HCT116 (cell line): ENCODE results near the gene SPIN2B. TPM values are rescaled to one million over a fixed set of nuclear protein-coding genes. Genes with fewer than 3 reads are reported as not detected.
"Not testable (repeated sequence)": the region's sequence is repeated elsewhere in the genome, so short reads cannot be mapped to it uniquely, and the experiment has no call there.

Source experiments
- ATAC-seq: fragments of 200-7000 bp; cut with Tn5 transposase; 2 replicates; pipeline ENCODE4 v1.9.1; 2020; ENCODE audit warnings: mild to moderate bottlenecking, moderate library complexity
- BruUV-seq: library from RNA; stranded (reverse); fragments of 400-500 nt; replicated peaks from 2 replicates; lab custom pipeline; 2021; lab: Mats Ljungman, UMichigan
- CTCF ChIA-PET: fragments of 300-600 bp; sonication (Branson Sonifier 250); formaldehyde crosslinking; loops from one replicate; lab custom pipeline; 2021; ENCODE audit warnings: antibody characterized with exemption; lab: Charles Lee
- POLR2A ChIA-PET: fragments of 300-600, 350-600 bp; sonication (Branson Sonifier 250); formaldehyde crosslinking; loops from one replicate; lab custom pipeline; 2021; ENCODE audit warnings: antibody characterized with exemption; lab: Charles Lee
- RAD21 ChIA-PET, 2 experiments: fragments of 300-600 bp; sonication (Branson Sonifier 250); formaldehyde crosslinking; loops; one replicate each; lab custom pipeline; 2023; ENCODE audit warnings: low total read pairs in 2 of 2; ENCODE audit not compliant: uncharacterized antibody in 2 of 2, unreplicated experiment in 2 of 2, low non-redundant PET in 1 of 2; lab: Charles Lee
- DNase-seq: peaks from one replicate; pipeline ENCODE4 v3.0.0-alpha.2; 2010; ENCODE audit warnings: low read depth, low spot score
- H2AFZ ChIP-seq: fragments of 200-600 bp; shearing (Covaris generic), sonication (generic); 2 replicates; pipeline ENCODE4 v1.6.1; 2017; ENCODE audit warnings: low read depth, mixed run types, mixed read lengths, antibody characterized with exemption, low read length; ENCODE audit not compliant: poor library complexity, severe bottlenecking
- H3K27ac ChIP-seq: 2 replicates; pipeline ENCODE4 v1.5.1; 2012; ENCODE audit warnings: low read depth, low read length
- H3K27me3 ChIP-seq: fragments of 200-600 bp; sonication (generic); 2 replicates; pipeline ENCODE4 v1.6.1; 2016; ENCODE audit warnings: mixed run types, low read length, mixed read lengths; ENCODE audit not compliant: insufficient read depth
- H3K36me3 ChIP-seq, 2 experiments: fragments of 200-500 bp in 1 of 2; fragments of 200-600 bp in 1 of 2; sonication (Bioruptor generic) in 1 of 2; sonication (generic) in 1 of 2; 2 replicates each; pipeline versions ENCODE4 v1.5.1 to v1.6.1; 2014 to 2016; ENCODE audit warnings: low read length in 2 of 2, inconsistent platforms in 1 of 2, mixed read lengths in 1 of 2, mixed run types in 1 of 2; ENCODE audit not compliant: insufficient read depth in 2 of 2, control insufficient read depth in 1 of 2
- H3K4me1 ChIP-seq, 2 experiments: fragments of 200-600 bp in 1 of 2; sonication (generic) in 1 of 2; 2 replicates each; pipeline versions ENCODE4 v1.5.1 to v1.6.1; 2012 to 2017; ENCODE audit warnings: low read length in 2 of 2, inconsistent platforms in 1 of 2, mild to moderate bottlenecking in 1 of 2, mixed read lengths in 1 of 2, mixed run types in 1 of 2, moderate library complexity in 1 of 2; ENCODE audit not compliant: insufficient read depth in 2 of 2, control insufficient read depth in 1 of 2
- H3K4me2 ChIP-seq: fragments of 200-600 bp; sonication (generic); 2 replicates; pipeline ENCODE4 v1.6.1; 2017; ENCODE audit warnings: mixed run types, low read length, mixed read lengths
- H3K4me3 ChIP-seq, 2 experiments: fragments of 200-600 bp in 1 of 2; sonication (generic) in 1 of 2; replicated peaks in 1 of 2; 2 replicates each; pipeline ENCODE4 v1.5.1; 2011 to 2016; ENCODE audit warnings: low read length in 2 of 2, control low read depth in 1 of 2, low read depth in 1 of 2, mild to moderate bottlenecking in 1 of 2, mixed read lengths in 1 of 2, mixed run types in 1 of 2
- H3K79me2 ChIP-seq: fragments of 200-600 bp; sonication (generic); 2 replicates; pipeline ENCODE4 v1.6.1; 2017; ENCODE audit warnings: mild to moderate bottlenecking, mixed run types, low read length, moderate library complexity, mixed read lengths; ENCODE audit not compliant: insufficient read depth
- H3K9ac ChIP-seq: fragments of 200-600 bp; sonication (generic); 2 replicates; pipeline ENCODE4 v1.6.1; 2016; ENCODE audit warnings: low read length, mixed read lengths
- H3K9me2 ChIP-seq: fragments of 200-600 bp; sonication (generic), shearing (Covaris generic); 2 replicates; pipeline ENCODE4 v1.6.1; 2017; ENCODE audit warnings: mixed run types, mild to moderate bottlenecking, moderate library complexity; ENCODE audit not compliant: insufficient read depth
- H3K9me3 ChIP-seq, 2 experiments: fragments of 200-500 bp in 1 of 2; fragments of 200-600 bp in 1 of 2; sonication (Bioruptor generic) in 1 of 2; sonication (generic) in 1 of 2; 2 replicates each; pipeline ENCODE4 v1.6.1; 2014 to 2017; ENCODE audit warnings: low read length in 2 of 2, mixed read lengths in 2 of 2, inconsistent platforms in 1 of 2, low read depth in 1 of 2, mild to moderate bottlenecking in 1 of 2, mixed run types in 1 of 2, moderate library complexity in 1 of 2; ENCODE audit not compliant: control insufficient read depth in 1 of 2, insufficient read depth in 1 of 2
- H4K20me1 ChIP-seq: fragments of 200-600 bp; sonication (generic), shearing (Covaris generic); 2 replicates; pipeline ENCODE4 v1.6.1; 2017; ENCODE audit warnings: mixed run types, mild to moderate bottlenecking, moderate library complexity; ENCODE audit not compliant: insufficient read depth
- ATF3 ChIP-seq: IDR thresholded peaks from 2 replicates; pipeline ENCODE4 v1.6.1; 2012
- CBX3 ChIP-seq: IDR thresholded peaks from 2 replicates; pipeline ENCODE4 v1.6.1; 2012; ENCODE audit warnings: low read depth
- EGR1 ChIP-seq: IDR thresholded peaks from 2 replicates; pipeline ENCODE4 v1.6.1; 2012; ENCODE audit warnings: low read depth
- ELF1 ChIP-seq: IDR thresholded peaks from 2 replicates; pipeline ENCODE4 v1.6.1; 2012; ENCODE audit warnings: low read depth, borderline replicate concordance
- EZH2 ChIP-seq: fragments of 200-600 bp; sonication (generic); IDR thresholded peaks from 2 replicates; pipeline ENCODE4 v1.6.1; 2017; ENCODE audit warnings: antibody characterized with exemption, mixed run types
- EZH2phosphoT487 ChIP-seq: fragments of 200-600 bp; IDR thresholded peaks from 2 replicates; pipeline ENCODE4 v1.6.1; 2018; ENCODE audit warnings: antibody characterized with exemption, borderline replicate concordance
- POLR2A ChIP-seq: IDR thresholded peaks from 2 replicates; pipeline ENCODE4 v1.7.0; 2011; ENCODE audit warnings: borderline replicate concordance; ENCODE audit not compliant: insufficient read depth, insufficient read length; ENCODE audit errors: extremely low read depth
- RAD21 ChIP-seq: IDR thresholded peaks from 2 replicates; pipeline ENCODE4 v1.6.1; 2012; ENCODE audit warnings: low read depth, mild to moderate bottlenecking
- REST ChIP-seq: IDR thresholded peaks from 2 replicates; pipeline ENCODE4 v1.6.1; 2012; ENCODE audit warnings: low read depth
- SIN3A ChIP-seq: IDR thresholded peaks from 2 replicates; pipeline ENCODE4 v1.6.1; 2012; ENCODE audit warnings: low read depth
- YY1 ChIP-seq: IDR thresholded peaks from 2 replicates; pipeline ENCODE4 v1.6.1; 2011; ENCODE audit warnings: low read length, low read depth, moderate library complexity, mild to moderate bottlenecking; ENCODE audit not compliant: insufficient replicate concordance; ENCODE audit errors: extremely low read depth
- intact Hi-C: fragments of 100-400 bp; cut with micrococcal nuclease; formaldehyde crosslinking; loops from 2 replicates; pipeline ENCODE4 v1.10.0; 2022
- total RNA-seq: library from RNA; stranded (reverse); gene quantifications from one replicate; pipeline ENCODE4 v1.2.1, GENCODE V29; 2021; ENCODE audit not compliant: unreplicated experiment

SPIN2B gene
- total RNA-seq, 1 experiment from 2014 or later, result 9.3 TPM

GRCh38 chrX:57155171-57155570 lies 33.8 kb upstream of the SPIN2B start:
- POLR2A ChIA-PET, result no interaction called here
- intact Hi-C loops, result loop anchor here (5.0 kb wide), 1 partner anchor 662 kb away; no protein-coding TSS in a partner anchor
- H2AFZ ChIP-seq, result no peak overlapping the region
- H3K27ac ChIP-seq, result no peak overlapping the region
- CTCF ChIA-PET, result interaction anchor here (1.5 kb wide), 1 partner anchor 14 kb away, joined by 5 read pairs; no protein-coding TSS in a partner anchor
- BruUV-seq, result no TSS peak
- no peak for ATAC-seq
- H3K9ac ChIP-seq, result no peak overlapping the region
- no peak overlapping the region for H3K4me3 ChIP-seq
- no peaks in the 10 kb centered on the region for H3K27me3 ChIP-seq
- no peaks in the 10 kb centered on the region for H3K79me2 ChIP-seq
- RAD21 ChIA-PET, result no interaction called here
- H4K20me1 ChIP-seq, result no peaks in the 10 kb centered on the region
- TF ChIP-seq EZH2 (no peak), YY1 (no peak), EGR1 (no peak), SIN3A (no peak), EZH2phosphoT487 (no peak), ATF3 (no peak), POLR2A (no peak), RAD21 (no peak), REST (no peak), ELF1 (no peak), CBX3 (no peak)
- TF ChIP-seq, all 23 proteins: peak for 0
- peaks cover 0 to 6% of the 10 kb centered on the region in 2 experiments; a peak in 1 of 4 replicates for H3K4me1 ChIP-seq
- no peaks in the 10 kb centered on the region for H3K9me2 ChIP-seq
- H3K4me2 ChIP-seq, result no peak overlapping the region
- no peak for DNase-seq
- H3K9me3 ChIP-seq, result no peaks in the 10 kb centered on the region
- H3K36me3 ChIP-seq, result no peaks in the 10 kb centered on the region

DNA sequence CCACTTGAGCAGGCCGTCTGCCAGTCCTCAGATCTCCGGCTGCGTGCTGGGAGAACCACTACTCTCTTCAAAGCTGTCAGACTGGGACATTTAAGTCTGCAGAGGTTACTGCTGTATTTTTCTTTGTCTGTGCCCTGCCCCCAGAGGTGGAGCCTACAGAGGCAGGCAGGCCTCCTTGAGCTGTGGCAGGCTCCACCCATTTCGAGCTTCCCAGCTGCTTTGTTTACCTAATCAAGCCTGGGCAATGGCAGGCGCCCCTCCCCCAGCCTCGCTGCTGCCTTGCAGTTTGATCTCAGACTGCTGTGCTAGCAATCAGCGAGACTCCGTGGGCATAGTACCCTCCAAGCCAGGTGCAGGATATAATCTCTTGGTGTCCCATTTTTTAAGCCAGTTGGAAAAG lies 30.9 kb upstream of the SPIN2B start:
- H3K9me3 ChIP-seq, CTCF ChIA-PET, H3K4me2 ChIP-seq, H4K20me1 ChIP-seq, H3K9ac ChIP-seq, POLR2A ChIA-PET, intact Hi-C loops, H3K27me3 ChIP-seq, H3K4me3 ChIP-seq, RAD21 ChIA-PET, H3K9me2 ChIP-seq, H2AFZ ChIP-seq, H3K4me1 ChIP-seq, H3K36me3 ChIP-seq, DNase-seq, H3K27ac ChIP-seq, BruUV-seq, H3K79me2 ChIP-seq, ATAC-seq: not testable (repeated sequence)
